ENCODE measurements around the gene SLCO4A1.

DNA sequence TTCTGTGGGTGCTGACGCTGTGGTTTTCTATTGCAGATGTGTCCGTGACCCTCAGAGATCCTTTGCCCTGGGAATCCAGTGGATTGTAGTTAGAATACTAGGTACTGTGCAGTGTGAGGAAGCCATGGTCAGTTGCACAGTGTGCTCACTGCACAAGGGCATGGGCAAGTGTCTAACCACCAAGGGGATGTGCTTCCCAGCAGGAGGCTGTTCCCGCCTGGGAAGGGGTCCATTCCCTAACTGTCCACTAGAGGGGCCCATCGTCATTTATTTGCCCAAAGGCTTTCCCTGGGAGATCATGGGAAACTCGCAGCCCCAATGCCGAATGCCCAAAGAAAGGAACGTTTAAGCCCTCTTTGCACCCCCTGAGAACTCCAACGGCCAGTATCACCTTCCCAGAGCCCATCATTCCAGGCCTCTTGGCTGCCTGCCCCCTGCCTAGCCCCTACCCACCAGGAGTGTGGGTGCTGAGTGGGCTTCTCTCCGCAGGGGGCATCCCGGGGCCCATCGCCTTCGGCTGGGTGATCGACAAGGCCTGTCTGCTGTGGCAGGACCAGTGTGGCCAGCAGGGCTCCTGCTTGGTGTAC, 26.2 kb downstream of the SLCO4A1 start:
- TF ChIP-seq CTCF (conservative IDR thresholded peaks at IDR 0.05; ENCODE audit: low read depth, low read length), result peak; percentile 87
- no peak for TF ChIP-seq EZH2 (IDR thresholded peaks at IDR 0.05; ENCODE audit: borderline replicate concordance, low read depth, low read length, poor library complexity, severe bottlenecking)
